HFFc6 (cell line): ENCODE data around the gene LSS. TPM values are rescaled to one million over a fixed set of nuclear protein-coding genes. Genes with fewer than 3 reads are reported as not detected.

Source experiments
- DNase-seq: peaks from one replicate; pipeline ENCODE4 v3.0.0-alpha.2; 2018
- H3K27ac Mint-ChIP-seq: 2 replicates; pipeline ENCODE4 v1.8.0; 2020; ENCODE audit warnings: mild to moderate bottlenecking, mixed read lengths
- H3K27me3 Mint-ChIP-seq: 2 replicates; pipeline ENCODE4 v1.8.0; 2021; ENCODE audit warnings: mild to moderate bottlenecking, moderate library complexity, mixed read lengths; ENCODE audit not compliant: insufficient read depth
- H3K36me3 Mint-ChIP-seq: 2 replicates; pipeline ENCODE4 v1.8.0; 2021; ENCODE audit warnings: low read depth, mixed read lengths
- H3K4me1 Mint-ChIP-seq: 2 replicates; pipeline ENCODE4 v1.8.0; 2020; ENCODE audit warnings: low read depth, mixed read lengths
- H3K4me3 Mint-ChIP-seq: 2 replicates; pipeline ENCODE4 v1.8.0; 2020; ENCODE audit warnings: mild to moderate bottlenecking, moderate library complexity, mixed read lengths
- H3K9me3 Mint-ChIP-seq: 2 replicates; pipeline ENCODE4 v1.8.0; 2020; ENCODE audit warnings: mild to moderate bottlenecking, mixed read lengths
- CTCF ChIP-seq: fragments of 200-600 bp; sonication (generic); IDR thresholded peaks from 2 replicates; pipeline ENCODE4 v1.5.0; 2021; ENCODE audit warnings: antibody characterized with exemption, mild to moderate bottlenecking
- total RNA-seq, 6 experiments: library from RNA; stranded (reverse); fragmentation: NEBNext Ultra II Directional; extraction: Animal tissue kit (Norgen Biotek cat#: 25700); gene quantifications; 2 replicates in 1 of 6; 3 replicates in 5 of 6; pipeline ENCODE4 v1.2.3, GENCODE V29; 2021

LSS gene
- total RNA-seq, 6 experiments from 2014 or later, result 47.9 to 61.3 (median 50.6) TPM

- no peak overlapping the region; the same call in 1 of the 2 replicates for H3K27ac Mint-ChIP-seq
- no peak overlapping the region for H3K4me3 Mint-ChIP-seq
- peaks cover 28% of the 10 kb centered on the region for H3K36me3 Mint-ChIP-seq
- no peaks in the 10 kb centered on the region for H3K9me3 Mint-ChIP-seq
- H3K4me1 Mint-ChIP-seq, result peaks cover 15% of the 10 kb centered on the region
- TF ChIP-seq CTCF, result no peak
- no peaks in the 10 kb centered on the region for H3K27me3 Mint-ChIP-seq
- DNase-seq, result no peak
These were observed 28.9 kb downstream of the LSS start for GRCh38 chr21:46199436-46200373.

- Mint-ChIP-seq H3K27me3 (no peaks in the 10 kb centered on the region), H3K36me3 (peaks cover 41% of the 10 kb centered on the region), H3K27ac (no peak overlapping the region), H3K4me1 (peaks cover 15% of the 10 kb centered on the region), H3K4me3 (no peak overlapping the region), H3K9me3 (no peaks in the 10 kb centered on the region)
- no peak for TF ChIP-seq CTCF
- DNase-seq, result no peak
These were observed 31.8 kb downstream of the LSS start for GRCh38 chr21:46196733-46197132.

DNA sequence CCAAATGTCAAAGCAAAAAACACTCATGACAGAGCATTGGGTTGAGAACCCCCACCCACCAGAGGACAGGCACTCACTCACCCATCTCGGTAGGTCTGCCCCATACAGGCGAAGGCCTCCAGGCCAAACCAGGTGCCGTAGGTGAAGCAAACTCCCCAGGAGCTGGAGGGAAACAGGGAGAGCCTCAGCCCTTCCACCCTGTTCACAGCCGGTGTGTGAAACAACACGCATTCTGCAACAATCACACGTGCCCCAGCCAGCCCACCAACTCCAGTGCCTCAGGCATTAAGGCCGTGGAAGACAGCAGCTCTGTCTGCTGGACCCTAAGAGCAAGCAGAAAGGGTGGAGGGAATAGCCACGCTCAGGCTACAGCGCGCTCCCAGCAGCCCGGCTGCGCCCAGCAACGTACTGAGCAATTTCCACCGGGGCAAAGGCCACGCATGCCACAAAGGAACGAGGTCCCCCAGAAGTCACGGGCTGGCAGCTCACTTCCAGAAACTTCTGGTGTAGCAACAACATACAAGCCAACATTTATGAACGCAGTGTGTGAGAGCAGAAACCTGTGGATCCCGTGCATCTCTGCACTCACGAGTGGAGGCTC, 32.9 kb downstream of the LSS start:
- H3K9me3 Mint-ChIP-seq, result no peaks in the 10 kb centered on the region
- DNase-seq, result no peak
- H3K4me3 Mint-ChIP-seq, result no peak overlapping the region
- H3K36me3 Mint-ChIP-seq, result peaks cover 42% of the 10 kb centered on the region
- peaks cover 23% of the 10 kb centered on the region for H3K4me1 Mint-ChIP-seq
- no peak for TF ChIP-seq CTCF
- no peak overlapping the region for H3K27ac Mint-ChIP-seq
- H3K27me3 Mint-ChIP-seq, result peaks cover 2% of the 10 kb centered on the region; the same call in 1 of the 2 replicates

DNA sequence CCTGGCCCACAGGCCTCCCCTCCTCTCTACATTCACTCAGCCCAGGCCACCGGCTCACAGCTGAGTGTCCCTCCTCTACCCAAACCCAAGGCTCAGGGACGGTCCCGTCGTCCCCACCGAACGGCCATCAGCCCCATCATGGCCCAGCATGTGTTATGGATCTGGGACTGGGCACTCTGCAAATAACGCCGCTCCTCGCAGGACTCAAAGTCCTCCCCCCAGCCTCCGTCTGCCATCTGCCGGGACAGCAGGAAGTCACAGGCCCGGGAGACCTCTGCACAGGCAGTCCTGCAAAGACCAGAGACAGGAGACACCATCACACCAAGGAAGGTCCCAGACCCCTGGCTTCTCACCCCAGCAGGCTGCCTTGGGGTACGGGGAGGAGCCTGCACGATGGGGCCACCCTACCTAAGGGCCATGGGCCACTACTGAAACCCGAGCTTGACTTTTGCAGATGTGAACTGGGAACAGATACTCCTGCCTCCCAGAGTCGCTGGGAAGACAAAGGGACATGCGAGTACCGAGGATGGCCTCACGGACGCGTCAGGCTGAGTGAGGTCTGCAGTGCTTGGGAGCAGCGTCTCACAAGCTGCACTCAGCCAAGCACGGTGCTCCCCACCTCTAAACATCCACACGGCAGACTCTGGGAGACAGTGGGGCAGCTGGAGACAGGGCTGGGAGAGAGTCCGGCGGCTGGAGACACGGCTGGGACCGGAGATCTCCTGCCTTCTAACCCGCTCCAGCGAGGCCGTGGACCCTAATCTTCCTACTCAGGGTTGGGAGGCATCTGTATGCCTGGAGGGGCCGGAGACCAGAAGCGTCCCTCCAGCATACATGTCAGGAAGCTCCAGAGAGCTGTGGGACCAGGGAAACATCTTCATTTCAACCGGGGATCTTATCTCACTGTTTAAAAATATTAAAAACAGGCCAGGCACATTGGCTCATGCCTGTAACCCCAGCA, 33.9 kb downstream of the LSS start:
- Mint-ChIP-seq H3K36me3 (peaks cover 32% of the 10 kb centered on the region), H3K4me3 (no peak overlapping the region), H3K9me3 (no peaks in the 10 kb centered on the region), H3K4me1 (peaks cover 16% of the 10 kb centered on the region), H3K27me3 (peaks cover 2% of the 10 kb centered on the region; the same call in 1 of the 2 replicates), H3K27ac (no peak overlapping the region)
- TF ChIP-seq CTCF, result no peak
- no peak for DNase-seq

- no peak overlapping the region for H3K27ac Mint-ChIP-seq
- H3K36me3 Mint-ChIP-seq, result peaks cover 24% of the 10 kb centered on the region
- H3K9me3 Mint-ChIP-seq, result no peaks in the 10 kb centered on the region
These were observed 34.7 kb downstream of the LSS start for GRCh38 chr21:46193829-46194373.

More at GRCh38 chr21:46193829-46194373, 34.7 kb downstream of the LSS start:
- no peak for DNase-seq
- Mint-ChIP-seq H3K27me3 (peaks cover 2% of the 10 kb centered on the region), H3K4me3 (no peak overlapping the region; the same call in 1 of the 2 replicates), H3K4me1 (peaks cover 21% of the 10 kb centered on the region)
- TF ChIP-seq CTCF, result no peak
